VCaP (cell line): Measurements from ENCODE around the gene ACRV1.
A peak's percentile ranks its signal among the peaks of the same experiment; 100 is the strongest.

Experiments
- H3K27ac ChIP-seq: fragments of 450-650 bp; 2 replicates; pipeline ENCODE4 v1.5.1; 2017
- CTCF ChIP-seq: fragments of 450-650 bp; conservative IDR thresholded peaks from 2 replicates; pipeline ENCODE4 v1.5.1; 2017; ENCODE audit warnings: mild to moderate bottlenecking, moderate library complexity

The ACRV1 gene

DNA sequence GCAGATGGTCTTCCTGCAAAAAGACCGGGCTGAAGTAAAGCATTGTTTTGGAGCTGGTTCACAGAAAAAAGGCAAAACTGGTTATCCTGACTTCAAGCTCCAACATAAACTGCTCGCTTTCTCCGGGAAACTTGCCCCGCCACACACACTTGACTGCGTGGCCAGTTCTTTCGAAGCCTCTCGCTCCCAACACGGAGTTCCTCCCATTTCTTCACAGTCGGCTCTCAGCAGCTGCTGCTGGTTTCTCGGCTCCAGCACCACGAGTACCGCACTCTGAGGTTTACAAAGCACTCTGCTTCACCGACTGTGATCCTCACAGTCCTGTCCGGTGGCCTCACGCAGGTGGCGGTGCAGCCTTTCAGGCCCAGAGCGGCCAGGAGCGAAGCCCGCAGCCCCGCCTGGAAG, 55.4 kb downstream of the ACRV1 start:
- no peak for TF ChIP-seq CTCF
- peak overlapping the region; percentile 96 for H3K27ac ChIP-seq

- TF ChIP-seq CTCF, result no peak
- H3K27ac ChIP-seq, result peak within 1 kb of the TSS; percentile 96
Measured at GRCh38 chr11:125624756-125625213, 55.9 kb downstream of the ACRV1 start, which contains the start of gene CHEK1. TSS of gene CHEK1 (plus strand) at chr11:125625163. CDS start at chr11:125626769, 1,606 bp downstream.

DNA sequence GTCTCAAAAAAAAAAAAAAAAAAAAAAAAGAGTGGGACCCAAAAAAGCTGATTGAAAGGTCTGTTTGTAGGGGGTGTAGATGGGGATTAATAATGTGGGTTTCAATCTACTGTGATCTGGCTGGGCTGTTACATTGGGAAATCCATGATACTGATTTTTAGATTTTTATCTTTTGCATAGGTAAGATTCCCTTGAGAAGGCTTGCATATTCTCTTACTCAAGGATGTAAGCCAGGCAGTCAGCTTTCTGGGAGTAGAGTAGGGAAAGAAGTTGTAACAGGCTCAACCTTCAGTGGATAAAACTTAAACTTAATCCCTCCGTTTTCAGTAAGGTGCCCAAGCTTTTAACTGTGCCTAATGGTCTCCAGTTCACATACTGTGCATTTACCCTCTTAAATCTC, 57.6 kb downstream of the ACRV1 start:
- H3K27ac ChIP-seq, result 0 out of 2 replicates have a peak overlapping the region, but pooled peaks have one; percentile 96
- TF ChIP-seq CTCF, result no peak

- TF ChIP-seq CTCF, result no peak
- H3K27ac ChIP-seq, result no peak overlapping the region
Measured at GRCh38 chr11:125621995-125622394, 58.7 kb downstream of the ACRV1 start.
